Esophagus (tissue), 2 donors: ENCODE measurements around the gene GCNA. TPM values are rescaled to one million over a fixed set of nuclear protein-coding genes. Genes with fewer than 3 reads are reported as not detected.

Source experiments
- polyA plus RNA-seq, 2 donors: library from polyadenylated mRNA; stranded (reverse); fragments of 200-250 nt; gene quantifications; one replicate each; pipeline ENCODE4 v1.2.3, GENCODE V29; 2013
- donor health status: healthy with polysubstance abuse.
- donor health status: Bipolar disorder and iron deficiency.

GCNA gene
- polyA plus RNA-seq, 2 donors, result 0.84 to 0.98 TPM

Other genes with a start within 250 kb of the GCNA start
- gene TAF1, start 212.1 kb upstream of the GCNA start, polyA plus RNA-seq, result 1 to 10 TPM; 8.1 to 8.2 TPM
- gene OGT, start 45.3 kb upstream of the GCNA start, polyA plus RNA-seq, result 10 to 100 TPM; 30.2 to 61.3 TPM
- under 1 TPM; 0.64 to 0.69 TPM for gene CXCR3, start 40.1 kb downstream of the GCNA start, polyA plus RNA-seq
- not detected for gene CXorf49, start 139.8 kb downstream of the GCNA start, polyA plus RNA-seq
- not detected for gene CXorf49B, start 184.9 kb downstream of the GCNA start, polyA plus RNA-seq